CD4-positive, CD25-positive, alpha-beta regulatory T cell (primary cell): ENCODE measurements around the gene MYL9. TPM values are rescaled to one million over a fixed set of nuclear protein-coding genes. Genes with fewer than 3 reads are reported as not detected.

Experiments
- ATAC-seq, 2 donors: fragments of 150-1000 bp; cut with Tn5 transposase; one replicate each; pipeline ENCODE4 v1.10.0; 2021; ENCODE audit warnings: low read depth in 2 of 2, moderate number of reproducible peaks in 2 of 2, moderate library complexity in 1 of 2
- DNase-seq, 3 donors: peaks; one replicate each; pipeline versions ENCODE4 v3.0.0 to v3.0.0-alpha.2; 2012 to 2022; ENCODE audit warnings: mixed read lengths in 1 of 3
- H3K27ac ChIP-seq: one replicate; pipeline ENCODE4 v1.7.0; 2013; ENCODE audit warnings: mild to moderate bottlenecking, low read length; ENCODE audit not compliant: insufficient read depth, poor library complexity, severe bottlenecking
- H3K27me3 ChIP-seq: one replicate; pipeline ENCODE4 v1.7.0; 2013; ENCODE audit warnings: low read length; ENCODE audit not compliant: control insufficient read depth, insufficient read depth
- H3K36me3 ChIP-seq: one replicate; pipeline ENCODE4 v1.7.0; 2013; ENCODE audit warnings: mild to moderate bottlenecking, low read length, moderate library complexity; ENCODE audit not compliant: control insufficient read depth, insufficient read depth
- H3K4me1 ChIP-seq: 2 replicates; pipeline ENCODE4 v1.7.0; 2013; ENCODE audit warnings: mild to moderate bottlenecking, low read length; ENCODE audit not compliant: insufficient read depth, control insufficient read depth, poor library complexity, severe bottlenecking
- H3K4me3 ChIP-seq: one replicate; pipeline ENCODE4 v1.7.0; 2013; ENCODE audit warnings: low read depth, mild to moderate bottlenecking, low read length, moderate library complexity
- H3K9me3 ChIP-seq, 2 experiments: 1 replicate in 1 of 2; 2 replicates in 1 of 2; pipeline ENCODE4 v1.7.0; 2013; ENCODE audit warnings: low read length in 2 of 2, mild to moderate bottlenecking in 1 of 2, moderate library complexity in 1 of 2; ENCODE audit not compliant: control insufficient read depth in 2 of 2
- H3K27ac Mint-ChIP-seq, 3 donors: one replicate each; pipeline ENCODE4 v1.8.0; 2020 to 2022; ENCODE audit warnings: mild to moderate bottlenecking in 3 of 3, mixed read lengths in 3 of 3, moderate library complexity in 2 of 3
- H3K27me3 Mint-ChIP-seq: one replicate; pipeline ENCODE4 v1.8.0; 2022; ENCODE audit warnings: mild to moderate bottlenecking, mixed read lengths
- H3K36me3 Mint-ChIP-seq: one replicate; pipeline ENCODE4 v1.8.0; 2020; ENCODE audit warnings: mixed read lengths
- H3K4me1 Mint-ChIP-seq, 4 donors: one replicate each; pipeline ENCODE4 v1.8.0; 2020 to 2022; ENCODE audit warnings: mixed read lengths in 4 of 4, mild to moderate bottlenecking in 1 of 4
- H3K4me3 Mint-ChIP-seq, 4 donors: one replicate each; pipeline ENCODE4 v1.8.0; 2020 to 2022; ENCODE audit warnings: mild to moderate bottlenecking in 4 of 4, mixed read lengths in 4 of 4, moderate library complexity in 3 of 4
- H3K9me3 Mint-ChIP-seq, 7 donors: one replicate each; pipeline ENCODE4 v1.8.0; 2020 to 2022; ENCODE audit warnings: mixed read lengths in 7 of 7, mild to moderate bottlenecking in 3 of 7, moderate library complexity in 2 of 7
- polyA plus RNA-seq, 4 donors: library from polyadenylated mRNA; unstranded; fragments of 300-500 nt; fragmentation: Illumina TruSeq; gene quantifications; one replicate each; pipeline ENCODE4 v1.2.3, GENCODE V29; 2021
- total RNA-seq: library from RNA; stranded (reverse); gene quantifications from one replicate; pipeline ENCODE4 v1.2.3, GENCODE V29; 2022

Gene MYL9
- total and polyA plus RNA-seq, 5 donors from 2014 or later: 7.7 TPM; not detected in 4

DNA sequence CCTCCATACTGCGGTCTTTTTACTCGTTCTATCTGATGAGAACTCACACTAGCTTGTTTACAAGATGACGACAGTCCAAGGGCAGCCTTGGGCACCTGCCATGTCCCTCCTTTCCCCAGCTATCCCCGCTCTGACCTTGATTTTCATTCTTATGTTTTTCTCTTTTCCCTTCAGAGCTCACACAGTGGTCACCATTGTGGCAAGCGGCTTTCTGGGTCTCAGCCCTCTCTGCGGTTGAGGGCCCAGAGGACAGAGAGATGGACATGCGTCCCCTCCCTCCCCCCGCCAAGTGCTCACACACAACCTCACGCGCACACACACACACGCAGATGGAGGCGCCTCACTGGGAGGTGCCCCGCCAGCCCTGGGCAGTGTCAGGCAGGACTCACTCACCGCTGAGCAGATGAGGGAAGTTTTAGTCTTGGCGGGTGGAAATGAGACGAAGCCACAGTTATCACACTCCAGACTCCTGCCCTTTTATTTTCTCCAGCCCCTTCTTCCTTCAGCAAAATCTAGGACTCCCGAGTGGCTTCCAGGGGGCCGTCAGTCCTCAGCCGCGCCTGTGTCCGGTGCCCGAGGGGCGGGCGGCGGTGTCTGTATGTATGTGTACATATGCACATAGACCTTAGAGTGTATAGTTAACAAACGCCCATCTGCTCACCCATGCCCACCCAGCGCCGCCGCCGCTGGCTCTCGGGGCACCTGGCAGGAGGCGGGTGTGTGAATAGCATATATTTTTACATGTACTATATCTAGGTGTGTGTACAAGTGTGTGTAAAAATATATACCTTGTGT lies 13.8 kb upstream of the MYL9 start:
- Histone ChIP-seq H3K27ac (no peak overlapping the region), H3K36me3 (peaks cover 29% of the 10 kb centered on the region), H3K27me3 (no peaks in the 10 kb centered on the region), H3K4me3 (no peak overlapping the region), H3K4me1 (no peaks in the 10 kb centered on the region), H3K9me3 (no peaks in the 10 kb centered on the region)
- Mint-ChIP-seq H3K9me3 (no peaks in the 10 kb centered on the region), H3K36me3 (peaks cover 21% of the 10 kb centered on the region), H3K27me3 (no peaks in the 10 kb centered on the region), H3K27ac (no peak overlapping the region), H3K4me1 (no peaks in the 10 kb centered on the region), H3K4me3 (no peak overlapping the region)
- no peak for ATAC-seq
- no peak for DNase-seq

GRCh38 chr20:36528176-36528874 lies 13.0 kb upstream of the MYL9 start:
- Histone ChIP-seq H3K4me1 (no peaks in the 10 kb centered on the region), H3K4me3 (no peak overlapping the region), H3K27ac (no peak overlapping the region), H3K36me3 (peaks cover 27% of the 10 kb centered on the region), H3K27me3 (no peaks in the 10 kb centered on the region), H3K9me3 (no peaks in the 10 kb centered on the region)
- ATAC-seq: no peak
- H3K36me3 Mint-ChIP-seq: peaks cover 21% of the 10 kb centered on the region
- no peak for DNase-seq
- no peak overlapping the region for H3K4me3 Mint-ChIP-seq
- H3K27me3 Mint-ChIP-seq: no peaks in the 10 kb centered on the region
- no peak overlapping the region for H3K27ac Mint-ChIP-seq
- H3K4me1 Mint-ChIP-seq: no peaks in the 10 kb centered on the region
- H3K9me3 Mint-ChIP-seq: peaks cover 0 to 2% (median 0%) of the 10 kb centered on the region in 7 donors

DNA sequence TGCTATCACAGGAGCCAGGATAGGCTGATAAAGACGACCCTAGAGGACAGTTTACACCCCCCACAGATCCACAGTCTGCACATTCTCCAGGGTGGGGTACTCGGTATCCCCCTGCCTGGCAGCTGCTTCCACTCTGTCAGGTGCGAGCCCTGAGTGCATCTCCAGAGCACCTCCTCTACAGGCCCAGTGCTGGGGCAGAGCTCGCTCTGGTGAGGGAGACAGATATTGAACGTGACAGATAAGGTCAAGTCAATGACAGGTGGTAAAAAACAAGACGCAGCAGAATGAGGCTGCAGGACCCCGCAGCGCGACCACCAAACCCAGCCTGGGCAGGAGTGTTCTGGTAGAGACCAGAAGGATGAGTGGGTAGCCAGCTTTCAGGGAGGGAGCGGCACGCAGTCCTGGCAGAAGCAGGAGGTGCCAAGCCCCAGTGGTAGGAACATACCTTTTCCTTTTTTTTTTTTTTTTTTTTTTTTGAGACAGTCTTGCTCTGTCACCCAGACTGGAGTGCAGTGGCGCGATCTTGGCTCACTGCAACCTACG lies 12.4 kb upstream of the MYL9 start:
- Mint-ChIP-seq H3K27ac (no peak overlapping the region), H3K4me3 (no peak overlapping the region)

GRCh38 chr20:36532388-36532787 lies 8.9 kb upstream of the MYL9 start:
- Mint-ChIP-seq H3K4me1 (no peaks in the 10 kb centered on the region), H3K9me3 (peaks cover 0 to 2% (median 0%) of the 10 kb centered on the region in 7 donors), H3K27ac (no peak overlapping the region), H3K36me3 (peaks cover 1% of the 10 kb centered on the region), H3K4me3 (no peak overlapping the region), H3K27me3 (peaks cover 7% of the 10 kb centered on the region)
- Histone ChIP-seq H3K4me1 (no peaks in the 10 kb centered on the region), H3K27ac (no peak overlapping the region), H3K4me3 (no peak overlapping the region), H3K36me3 (peaks cover 2% of the 10 kb centered on the region), H3K9me3 (no peaks in the 10 kb centered on the region), H3K27me3 (no peaks in the 10 kb centered on the region)
- DNase-seq (no peak), ATAC-seq (no peak)

More for the DNA sequence above, 12.4 kb upstream of the MYL9 start:
- no peak for DNase-seq
- no peaks in the 10 kb centered on the region for H3K4me1 Mint-ChIP-seq
- H3K27me3 Mint-ChIP-seq: no peaks in the 10 kb centered on the region
- ATAC-seq: no peak
- Histone ChIP-seq H3K4me3 (no peak overlapping the region), H3K36me3 (peaks cover 25% of the 10 kb centered on the region), H3K4me1 (no peaks in the 10 kb centered on the region), H3K27me3 (no peaks in the 10 kb centered on the region), H3K27ac (no peak overlapping the region), H3K9me3 (no peaks in the 10 kb centered on the region)
- peaks cover 19% of the 10 kb centered on the region for H3K36me3 Mint-ChIP-seq
- peaks cover 0 to 2% (median 0%) of the 10 kb centered on the region in 7 donors for H3K9me3 Mint-ChIP-seq

DNA sequence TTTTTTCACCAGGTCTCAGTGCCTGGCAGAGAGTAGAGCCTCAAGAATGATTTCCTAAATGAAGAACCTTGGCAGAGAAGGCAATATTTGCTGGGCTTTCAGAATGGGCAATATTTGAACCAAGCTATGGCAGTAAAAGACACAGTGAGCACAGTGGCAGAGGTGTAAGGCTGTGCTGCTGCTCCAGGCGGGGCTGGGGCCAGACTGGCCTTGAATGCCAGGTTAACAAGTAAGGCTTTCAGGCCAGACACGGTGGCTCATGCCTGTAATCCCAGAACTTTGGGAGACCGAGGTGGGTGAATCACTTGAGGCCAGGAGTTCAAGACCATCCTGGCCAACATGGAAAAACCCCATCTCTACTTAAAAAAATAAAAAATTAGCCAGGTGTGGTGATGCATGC lies 8.5 kb upstream of the MYL9 start:
- peaks cover 0 to 2% (median 0%) of the 10 kb centered on the region in 7 donors for H3K9me3 Mint-ChIP-seq
- no peak overlapping the region for H3K27ac Mint-ChIP-seq
- no peaks in the 10 kb centered on the region for H3K4me1 Mint-ChIP-seq
- no peaks in the 10 kb centered on the region for H3K36me3 ChIP-seq
- H3K27me3 ChIP-seq: no peaks in the 10 kb centered on the region
- peaks cover 9% of the 10 kb centered on the region for H3K27me3 Mint-ChIP-seq
- no peaks in the 10 kb centered on the region for H3K9me3 ChIP-seq
- no peak overlapping the region for H3K4me3 ChIP-seq
- no peak overlapping the region for H3K4me3 Mint-ChIP-seq
- no peak for ATAC-seq
- H3K27ac ChIP-seq: no peak overlapping the region
- DNase-seq: no peak
- no peaks in the 10 kb centered on the region for H3K4me1 ChIP-seq
- no peaks in the 10 kb centered on the region for H3K36me3 Mint-ChIP-seq

GRCh38 chr20:36538026-36538722 lies 3.1 kb upstream of the MYL9 start:
- H3K27ac Mint-ChIP-seq: no peak overlapping the region

GRCh38 chr20:36540551-36541211 lies 638 bp upstream of the MYL9 start:
- DNase-seq (no peak), ATAC-seq (no peak)
- peaks cover 0 to 3% (median 0%) of the 10 kb centered on the region in 4 donors for H3K4me1 Mint-ChIP-seq
- Histone ChIP-seq H3K27ac (no peak overlapping the region), H3K4me3 (no peak overlapping the region), H3K9me3 (no peaks in the 10 kb centered on the region), H3K27me3 (no peaks in the 10 kb centered on the region), H3K36me3 (no peaks in the 10 kb centered on the region), H3K4me1 (peaks cover 10% of the 10 kb centered on the region)
- peaks cover 9% of the 10 kb centered on the region for H3K27me3 Mint-ChIP-seq
- H3K4me3 Mint-ChIP-seq: peak overlapping the region in 1 of 4 donors; percentile 48
- H3K36me3 Mint-ChIP-seq: no peaks in the 10 kb centered on the region
- no peaks in the 10 kb centered on the region for H3K9me3 Mint-ChIP-seq
- peak overlapping the region in 1 of 3 donors; percentile 74 for H3K27ac Mint-ChIP-seq

More at GRCh38 chr20:36538026-36538722, 3.1 kb upstream of the MYL9 start:
- ATAC-seq (no peak), DNase-seq (no peak)
- H3K9me3 Mint-ChIP-seq: no peaks in the 10 kb centered on the region
- no peaks in the 10 kb centered on the region for H3K27me3 ChIP-seq
- no peaks in the 10 kb centered on the region for H3K36me3 ChIP-seq
- H3K36me3 Mint-ChIP-seq: no peaks in the 10 kb centered on the region
- H3K4me1 ChIP-seq: peaks cover 10% of the 10 kb centered on the region
- H3K27ac ChIP-seq: no peak overlapping the region
- no peak overlapping the region for H3K4me3 Mint-ChIP-seq
- H3K9me3 ChIP-seq: no peaks in the 10 kb centered on the region
- H3K27me3 Mint-ChIP-seq: peaks cover 9% of the 10 kb centered on the region
- peaks cover 0 to 3% (median 0%) of the 10 kb centered on the region in 4 donors for H3K4me1 Mint-ChIP-seq
- no peak overlapping the region for H3K4me3 ChIP-seq
